Esophagus (tissue), 2 donors: ENCODE data around the gene INTU. TPM values are rescaled to one million over a fixed set of nuclear protein-coding genes. Genes with fewer than 3 reads are reported as not detected.

Experiments
- H3K27ac ChIP-seq, 2 donors: one replicate each; pipeline ENCODE4 v1.5.1; 2013; ENCODE audit warnings: low read depth in 2 of 2, mild to moderate bottlenecking in 2 of 2, inconsistent platforms in 1 of 2, low read length in 1 of 2, moderate library complexity in 1 of 2
- H3K27me3 ChIP-seq, 2 donors: one replicate each; pipeline ENCODE4 v1.6.1; 2013; ENCODE audit warnings: low read length in 2 of 2, control low read depth in 1 of 2, mild to moderate bottlenecking in 1 of 2; ENCODE audit not compliant: insufficient read depth in 2 of 2, control insufficient read depth in 1 of 2
- H3K36me3 ChIP-seq, 2 donors: one replicate each; pipeline ENCODE4 v1.6.1; 2013; ENCODE audit warnings: low read length in 1 of 2; ENCODE audit not compliant: control insufficient read depth in 2 of 2, insufficient read depth in 2 of 2
- H3K4me1 ChIP-seq, 2 donors: one replicate each; pipeline ENCODE4 v1.6.1; 2013; ENCODE audit warnings: low read length in 1 of 2; ENCODE audit not compliant: control insufficient read depth in 2 of 2, insufficient read depth in 2 of 2
- H3K4me3 ChIP-seq, 2 donors: one replicate each; pipeline ENCODE4 v1.5.1; 2013; ENCODE audit warnings: low read length in 2 of 2, mild to moderate bottlenecking in 2 of 2, low read depth in 1 of 2, moderate library complexity in 1 of 2
- H3K9me3 ChIP-seq, 2 donors: one replicate each; pipeline ENCODE4 v1.6.1; 2013; ENCODE audit warnings: mild to moderate bottlenecking in 2 of 2, low read depth in 1 of 2, low read length in 1 of 2, moderate library complexity in 1 of 2; ENCODE audit not compliant: control insufficient read depth in 2 of 2, insufficient read depth in 1 of 2
- WGBS, 2 donors: extraction: QIAGEN DNeasy Blood & Tissue Kit; methylation state at CpG; one replicate each; pipeline ENCODE4 v1.1.7; 2013; 5-methylcytosine and 5-hydroxymethylcytosine counted together
- polyA plus RNA-seq, 2 donors: library from polyadenylated mRNA; stranded (reverse); fragments of 200-250 nt; gene quantifications; one replicate each; pipeline ENCODE4 v1.2.3, GENCODE V29; 2013
- donor health status: healthy with polysubstance abuse.
- donor health status: Bipolar disorder and iron deficiency.

Gene INTU
- polyA plus RNA-seq, 2 donors, result 2.3 to 3.3 TPM

DNA sequence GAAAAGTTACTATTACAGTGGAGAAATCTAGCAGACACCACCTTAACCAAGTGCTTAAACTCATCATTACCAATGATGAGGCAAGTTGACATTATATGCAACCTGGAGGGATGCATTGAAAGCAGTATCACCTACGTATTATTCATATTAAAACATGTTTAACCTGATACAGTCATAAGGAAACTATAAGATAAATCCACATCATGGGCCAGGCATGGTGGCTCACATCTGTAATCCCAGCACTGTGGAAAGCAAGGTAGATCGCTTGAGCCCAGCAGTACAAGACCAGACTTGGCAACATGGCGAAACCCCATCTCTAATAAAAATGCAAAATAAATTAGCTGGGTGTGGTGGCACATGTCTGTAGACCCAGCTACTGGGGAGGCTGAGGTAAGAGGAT, 22.3 kb upstream of the INTU start:
- 75 to 80% methylated on average over 3 of the region's 3 CpGs for WGBS, 2 donors
- Histone ChIP-seq H3K27me3 (no peaks in the 10 kb centered on the region), H3K4me3 (no peak overlapping the region), H3K27ac (no peak overlapping the region), H3K4me1 (no peaks in the 10 kb centered on the region), H3K36me3 (no peaks in the 10 kb centered on the region), H3K9me3 (no peaks in the 10 kb centered on the region)

DNA sequence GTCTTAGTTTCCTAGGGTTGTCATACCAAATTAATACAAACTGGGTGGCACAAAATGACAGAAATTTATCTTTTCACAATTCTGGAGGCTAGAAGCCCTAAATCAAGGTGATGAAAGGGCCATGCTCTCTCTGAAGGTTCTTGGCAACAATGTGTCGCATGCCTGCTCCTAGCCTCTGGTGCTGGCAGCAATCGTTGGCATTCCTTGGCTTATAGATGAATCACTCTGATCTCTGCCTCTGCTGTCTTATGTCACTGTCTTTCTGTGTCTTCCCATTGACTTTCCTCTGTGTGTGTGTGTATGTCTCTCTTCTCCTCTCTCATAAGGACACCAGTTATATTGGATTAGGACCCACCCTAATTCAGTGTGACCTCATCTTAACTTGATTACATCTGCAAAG, 15.9 kb upstream of the INTU start:
- Histone ChIP-seq H3K4me3 (no peak overlapping the region), H3K36me3 (no peaks in the 10 kb centered on the region), H3K27ac (no peak overlapping the region), H3K9me3 (no peaks in the 10 kb centered on the region), H3K4me1 (no peaks in the 10 kb centered on the region), H3K27me3 (peaks cover 2 to 5% of the 10 kb centered on the region in 2 donors)
- 33 to 73% methylated on average over 2 of the region's 2 CpGs for WGBS, 2 donors

DNA sequence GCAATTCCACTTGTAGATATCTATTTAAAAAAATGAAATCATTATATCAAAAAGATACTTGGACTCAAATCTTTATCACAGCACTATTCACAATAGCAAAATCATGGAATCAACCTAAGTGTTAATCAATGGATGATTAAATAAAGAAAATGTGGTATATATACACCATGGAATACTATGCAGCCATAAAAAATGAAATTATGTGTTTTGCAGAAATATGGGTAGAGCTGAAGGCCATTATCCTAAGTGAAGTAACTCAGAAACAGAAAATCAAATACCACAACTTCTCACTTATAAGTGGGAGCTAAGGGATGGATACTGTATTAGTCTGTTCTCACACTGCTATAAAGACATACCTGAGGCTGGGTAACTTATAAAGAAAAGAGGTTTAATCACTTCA, 14.3 kb upstream of the INTU start:
- Histone ChIP-seq H3K27me3 (peaks cover 2 to 5% of the 10 kb centered on the region in 2 donors), H3K36me3 (no peaks in the 10 kb centered on the region), H3K27ac (no peak overlapping the region), H3K4me3 (no peak overlapping the region), H3K9me3 (no peaks in the 10 kb centered on the region), H3K4me1 (peaks cover 0 to 4% of the 10 kb centered on the region in 2 donors)

DNA sequence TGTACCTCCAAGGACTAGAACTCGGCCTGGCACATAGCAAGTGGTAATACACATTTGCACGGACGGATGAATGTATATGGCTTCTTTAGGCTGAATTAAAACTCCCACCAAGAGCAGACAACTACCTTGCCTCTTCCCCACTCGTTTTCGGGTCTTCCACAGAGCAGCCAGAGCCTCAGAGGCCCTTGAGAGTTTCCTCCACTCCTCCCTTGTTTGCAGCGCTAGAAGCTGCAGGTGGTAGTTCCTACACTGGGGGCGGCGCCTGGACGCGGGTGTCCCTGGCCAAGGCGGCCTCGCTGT, 10.2 kb upstream of the INTU start:
- Histone ChIP-seq H3K27me3 (peaks cover 0 to 2% of the 10 kb centered on the region in 2 donors), H3K36me3 (no peaks in the 10 kb centered on the region), H3K9me3 (no peaks in the 10 kb centered on the region), H3K27ac (no peak overlapping the region), H3K4me3 (peak overlapping the region; percentile 51 to 54), H3K4me1 (peaks cover 0 to 4% of the 10 kb centered on the region in 2 donors)
- WGBS, 2 donors, result 16 to 21% methylated on average over 12 of the region's 12 CpGs

DNA sequence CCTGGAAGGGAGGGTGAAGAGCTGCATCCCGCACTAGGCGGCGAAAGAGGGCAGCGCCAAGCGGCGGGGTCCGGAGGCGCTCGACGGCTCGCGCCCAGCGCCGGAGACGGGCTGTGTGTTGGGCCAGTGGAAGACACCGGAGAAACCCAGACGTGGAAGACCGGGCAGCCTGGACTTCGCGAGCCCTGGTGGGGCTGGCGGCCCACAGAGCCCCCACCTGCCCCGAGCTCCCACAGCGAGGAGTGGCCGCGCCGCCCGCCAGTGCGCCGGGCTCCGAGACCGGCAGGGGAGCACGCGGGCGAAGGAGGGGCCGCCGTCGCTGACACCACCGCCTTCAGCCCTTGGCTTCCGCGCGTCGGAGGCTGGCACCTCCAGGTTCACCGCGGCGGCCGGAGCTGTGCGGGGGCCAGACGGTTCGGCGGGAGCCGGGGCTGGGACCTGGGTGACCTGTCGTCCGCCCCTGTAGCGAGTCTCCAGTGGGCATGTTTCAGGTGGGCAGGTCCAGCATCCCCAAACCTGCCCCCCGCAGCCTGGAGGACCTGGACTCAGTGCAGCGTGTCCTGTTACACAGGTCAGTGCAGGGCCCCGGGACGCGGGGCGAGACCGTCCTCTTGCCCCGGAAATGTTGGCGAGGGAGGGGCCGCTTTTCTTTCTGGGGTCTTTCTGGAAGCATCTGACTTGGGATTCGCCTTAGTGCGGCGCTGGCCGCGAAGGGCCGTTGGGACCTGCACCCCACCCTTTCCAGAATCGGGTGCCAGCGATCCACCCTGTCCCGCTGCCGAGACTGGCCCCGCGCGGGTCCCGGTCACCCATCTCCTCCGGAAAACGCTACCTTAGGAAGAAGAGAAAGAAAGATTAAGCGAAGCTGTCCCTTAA, 9.6 kb upstream of the INTU start:
- H3K4me3 ChIP-seq, result peak overlapping the region; percentile 51 to 54
- no peaks in the 10 kb centered on the region for H3K36me3 ChIP-seq
- H3K9me3 ChIP-seq, result no peaks in the 10 kb centered on the region
- peaks cover 0 to 4% of the 10 kb centered on the region in 2 donors for H3K4me1 ChIP-seq
- WGBS, 2 donors, result 1% methylated on average over 66 to 81 of the region's 81 CpGs
- peaks cover 0 to 2% of the 10 kb centered on the region in 2 donors for H3K27me3 ChIP-seq
- H3K27ac ChIP-seq, result no peak overlapping the region

DNA sequence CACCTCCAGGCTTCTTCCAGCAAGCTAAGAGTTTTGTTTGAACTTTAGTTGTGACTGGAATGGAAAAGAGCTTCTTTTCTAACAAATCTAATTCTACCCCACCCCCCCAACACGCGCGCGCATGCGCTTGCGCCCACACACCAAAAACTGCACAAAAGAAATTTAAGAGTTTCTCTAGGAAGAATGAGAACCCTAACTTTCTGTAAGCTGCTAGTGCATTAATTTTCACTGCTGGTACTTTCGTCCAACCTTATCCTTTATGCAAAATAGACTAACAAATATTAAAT, 9.0 kb upstream of the INTU start:
- H3K4me3 ChIP-seq, result peak overlapping the region; percentile 51 to 54
- H3K4me1 ChIP-seq, result peaks cover 0 to 4% of the 10 kb centered on the region in 2 donors
- 14 to 18% methylated on average over 7 of the region's 7 CpGs for WGBS, 2 donors
- peaks cover 0 to 2% of the 10 kb centered on the region in 2 donors for H3K27me3 ChIP-seq
- no peaks in the 10 kb centered on the region for H3K9me3 ChIP-seq
- no peaks in the 10 kb centered on the region for H3K36me3 ChIP-seq
- no peak overlapping the region for H3K27ac ChIP-seq

DNA sequence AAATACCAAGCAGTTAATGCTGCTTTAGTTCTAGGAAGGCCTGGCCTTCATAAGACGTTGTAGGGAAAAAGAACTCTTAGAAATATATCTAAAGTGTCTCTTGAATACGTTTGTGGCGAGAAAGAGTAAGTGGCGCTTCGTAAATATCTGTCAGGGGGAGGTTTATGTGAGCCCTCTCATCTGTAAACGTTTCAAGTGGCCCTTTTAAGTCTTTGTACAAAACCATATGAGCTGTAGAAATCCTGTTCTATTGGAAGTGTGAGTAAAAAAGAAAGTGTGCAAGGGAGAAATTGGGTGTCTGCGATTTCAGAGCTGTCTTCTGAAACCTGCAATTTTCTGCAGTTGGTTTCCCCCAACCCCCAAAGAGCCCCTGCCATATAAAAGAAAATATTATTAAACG, 8.6 kb upstream of the INTU start:
- no peaks in the 10 kb centered on the region for H3K9me3 ChIP-seq
- no peaks in the 10 kb centered on the region for H3K27me3 ChIP-seq
- H3K4me1 ChIP-seq, result peaks cover 0 to 4% of the 10 kb centered on the region in 2 donors
- WGBS, 2 donors, result 46 to 54% methylated on average over 8 of the region's 8 CpGs
- H3K27ac ChIP-seq, result no peak overlapping the region
- H3K36me3 ChIP-seq, result no peaks in the 10 kb centered on the region
- peak overlapping the region in 1 of 2 donors; percentile 54 for H3K4me3 ChIP-seq

DNA sequence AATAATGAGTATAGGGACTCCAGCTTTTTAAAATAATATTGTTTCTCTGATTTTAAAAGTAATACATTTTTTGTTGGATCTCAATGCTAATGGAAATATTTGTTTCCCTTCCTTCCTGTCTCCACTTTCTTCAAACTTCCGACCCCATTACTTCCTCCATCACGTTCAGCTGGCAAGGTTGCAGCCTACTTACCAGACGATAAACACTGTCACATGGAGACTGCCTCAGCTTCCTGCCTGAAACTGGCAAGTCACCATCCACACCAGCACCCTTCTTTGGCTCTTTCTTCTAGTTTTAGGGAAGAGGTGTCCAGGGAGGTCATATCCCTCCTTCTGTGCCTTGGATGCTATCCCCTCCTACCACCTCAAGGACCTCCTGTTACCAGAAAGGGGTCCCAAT, 3.4 kb upstream of the INTU start:
- Histone ChIP-seq H3K4me3 (no peak overlapping the region), H3K36me3 (no peaks in the 10 kb centered on the region), H3K4me1 (no peaks in the 10 kb centered on the region), H3K9me3 (no peaks in the 10 kb centered on the region), H3K27ac (no peak overlapping the region), H3K27me3 (no peaks in the 10 kb centered on the region)
- 61 to 63% methylated on average over 3 of the region's 3 CpGs for WGBS, 2 donors

DNA sequence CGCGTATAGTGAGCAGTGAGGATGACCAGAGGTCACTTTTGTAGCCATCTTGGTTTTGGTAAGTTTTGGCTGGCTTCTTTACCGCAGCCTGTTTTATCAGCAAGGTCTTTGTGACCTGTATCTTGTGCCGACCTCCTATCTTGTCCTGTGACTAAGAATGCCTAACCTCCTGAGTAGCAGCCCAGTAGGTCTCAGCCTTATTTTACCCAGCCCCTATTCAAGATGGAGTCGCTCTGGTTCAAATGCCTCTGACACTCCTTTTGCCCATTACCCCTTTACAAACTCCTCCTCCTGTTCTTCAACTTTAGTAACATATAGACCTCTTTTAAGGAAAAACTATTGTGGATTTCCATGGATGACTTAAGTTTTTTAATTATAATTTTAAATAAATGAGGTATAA, 2.6 kb upstream of the INTU start:
- H3K36me3 ChIP-seq, result no peaks in the 10 kb centered on the region
- no peaks in the 10 kb centered on the region for H3K9me3 ChIP-seq

DNA sequence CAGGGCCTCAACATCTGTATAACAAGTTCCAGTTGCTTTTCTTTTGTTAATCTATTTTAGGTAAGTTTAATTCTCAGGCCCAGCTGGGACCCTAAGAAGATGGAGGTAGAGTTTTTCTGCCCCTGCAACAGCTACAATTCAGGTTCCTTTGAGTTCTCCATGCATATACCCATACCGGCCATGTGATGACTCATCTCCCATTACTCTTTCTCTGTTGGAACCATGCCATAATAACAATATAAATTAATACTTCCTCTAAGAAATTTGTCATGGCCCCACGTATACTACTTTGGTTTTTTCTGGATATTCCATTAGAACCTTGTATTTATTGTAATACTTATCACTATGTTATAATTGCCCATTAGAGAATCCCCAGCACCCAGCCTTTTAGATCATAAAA, 1.3 kb upstream of the INTU start:
- no peaks in the 10 kb centered on the region for H3K4me1 ChIP-seq
- no peak overlapping the region for H3K4me3 ChIP-seq
- no peaks in the 10 kb centered on the region for H3K27me3 ChIP-seq
- H3K36me3 ChIP-seq, result no peaks in the 10 kb centered on the region
- H3K9me3 ChIP-seq, result no peaks in the 10 kb centered on the region
- no peak overlapping the region for H3K27ac ChIP-seq
- WGBS, 2 donors, result 21 to 23% methylated on average over 2 of the region's 2 CpGs

More for the DNA sequence above, 2.6 kb upstream of the INTU start:
- no peaks in the 10 kb centered on the region for H3K4me1 ChIP-seq
- 89 to 95% methylated on average over 5 of the region's 5 CpGs for WGBS, 2 donors
- no peak overlapping the region for H3K4me3 ChIP-seq
- H3K27ac ChIP-seq, result no peak overlapping the region
- H3K27me3 ChIP-seq, result no peaks in the 10 kb centered on the region
